ENCODE results near the gene NUDT16L1. TPM values are rescaled to one million over a fixed set of nuclear protein-coding genes. Genes with fewer than 3 reads are reported as not detected.

The NUDT16L1 gene
- total RNA-seq, 1 experiment from 2014 or later = 32.6 TPM

GRCh38 chr16:4726616-4727015, 33.3 kb downstream of the NUDT16L1 start:
- TF ChIP-seq CTCF (IDR thresholded peaks at IDR 0.05; ENCODE audit: unreplicated experiment) = no peak
- no peaks in the 10 kb centered on the region for H3K27me3 Mint-ChIP-seq (ENCODE audit: unreplicated experiment)
- no peaks in the 10 kb centered on the region for H3K4me1 Mint-ChIP-seq (ENCODE audit: low read depth, unreplicated experiment)
- no peaks in the 10 kb centered on the region for H3K9me3 Mint-ChIP-seq (ENCODE audit: low read depth, unreplicated experiment)
- peaks cover 40% of the 10 kb centered on the region for H3K36me3 Mint-ChIP-seq (ENCODE audit: insufficient read depth, unreplicated experiment)
- H3K4me3 Mint-ChIP-seq (ENCODE audit: low read depth, unreplicated experiment) = no peak overlapping the region
- DNase-seq = no peak
- intact Hi-C loops (cut with micrococcal nuclease; ENCODE audit: unreplicated experiment) = no loop called here
- BruUV-seq (replicated peaks) = no TSS peak
- CTCF ChIA-PET = no interaction called here
- no peak overlapping the region for H3K27ac Mint-ChIP-seq (ENCODE audit: unreplicated experiment)

GRCh38 chr16:4728676-4729075, 35.3 kb downstream of the NUDT16L1 start:
- DNase-seq = no peak
- no peaks in the 10 kb centered on the region for H3K9me3 Mint-ChIP-seq (ENCODE audit: low read depth, unreplicated experiment)
- BruUV-seq (replicated peaks) = no TSS peak
- CTCF ChIA-PET = interaction anchor here (0.7 kb wide), 1 partner anchor 79 kb away, joined by 3 read pairs; no protein-coding TSS in a partner anchor
- intact Hi-C loops (cut with micrococcal nuclease; ENCODE audit: unreplicated experiment) = no loop called here
- TF ChIP-seq CTCF (IDR thresholded peaks at IDR 0.05; ENCODE audit: unreplicated experiment) = no peak
- peaks cover 7% of the 10 kb centered on the region for H3K4me1 Mint-ChIP-seq (ENCODE audit: low read depth, unreplicated experiment)
- H3K27me3 Mint-ChIP-seq (ENCODE audit: unreplicated experiment) = no peaks in the 10 kb centered on the region
- H3K36me3 Mint-ChIP-seq (ENCODE audit: insufficient read depth, unreplicated experiment) = peaks cover 34% of the 10 kb centered on the region
- no peak overlapping the region for H3K4me3 Mint-ChIP-seq (ENCODE audit: low read depth, unreplicated experiment)
- no peak overlapping the region for H3K27ac Mint-ChIP-seq (ENCODE audit: unreplicated experiment)

- peaks cover 45% of the 10 kb centered on the region for H3K36me3 Mint-ChIP-seq (ENCODE audit: insufficient read depth, unreplicated experiment)
- BruUV-seq (replicated peaks) = no TSS peak
- TF ChIP-seq CTCF (IDR thresholded peaks at IDR 0.05; ENCODE audit: unreplicated experiment) = no peak
Measured at GRCh38 chr16:4729876-4730275, 36.5 kb downstream of the NUDT16L1 start.

GRCh38 chr16:4733211-4733742, 39.9 kb downstream of the NUDT16L1 start:
- peak overlapping the region; percentile 99 for H3K4me3 Mint-ChIP-seq (ENCODE audit: low read depth, unreplicated experiment)
- CTCF ChIA-PET = interaction anchor here (0.8 to 1.6 kb wide), 4 partner anchors 11 to 359 kb away, joined by 4 to 5 read pairs (median 4); no protein-coding TSS in a partner anchor
- H3K4me1 Mint-ChIP-seq (ENCODE audit: low read depth, unreplicated experiment) = peaks cover 17% of the 10 kb centered on the region
- no TSS peak for BruUV-seq (replicated peaks)
- H3K27ac Mint-ChIP-seq (ENCODE audit: unreplicated experiment) = no peak overlapping the region
- peaks cover 46% of the 10 kb centered on the region for H3K36me3 Mint-ChIP-seq (ENCODE audit: insufficient read depth, unreplicated experiment)
- DNase-seq = no peak
- TF ChIP-seq CTCF (IDR thresholded peaks at IDR 0.05; ENCODE audit: unreplicated experiment) = no peak
- no peaks in the 10 kb centered on the region for H3K9me3 Mint-ChIP-seq (ENCODE audit: low read depth, unreplicated experiment)
- intact Hi-C loops (cut with micrococcal nuclease; ENCODE audit: unreplicated experiment) = loop anchor here (10.0 kb wide), 1 partner anchor 222 kb away; the partner anchor contains the start of gene SEC14L5
- peaks cover 10% of the 10 kb centered on the region for H3K27me3 Mint-ChIP-seq (ENCODE audit: unreplicated experiment)

More at GRCh38 chr16:4729876-4730275, 36.5 kb downstream of the NUDT16L1 start:
- DNase-seq = no peak
- Mint-ChIP-seq H3K27ac (ENCODE audit: unreplicated experiment) (no peak overlapping the region), H3K9me3 (ENCODE audit: low read depth, unreplicated experiment) (no peaks in the 10 kb centered on the region), H3K4me1 (ENCODE audit: low read depth, unreplicated experiment) (peaks cover 10% of the 10 kb centered on the region), H3K4me3 (ENCODE audit: low read depth, unreplicated experiment) (no peak overlapping the region), H3K27me3 (ENCODE audit: unreplicated experiment) (no peaks in the 10 kb centered on the region)
- CTCF ChIA-PET = interaction anchor here (0.6 kb wide), 2 partner anchors 29 to 331 kb away, joined by 3 read pairs; no protein-coding TSS in a partner anchor
- intact Hi-C loops (cut with micrococcal nuclease; ENCODE audit: unreplicated experiment) = loop anchor here (10.0 kb wide), 1 partner anchor 225 kb away; the partner anchor contains the start of gene SEC14L5

Data from Calu3 (cell line).